Panc1 (cell line): ENCODE results near the gene AK6. TPM values are rescaled to one million over a fixed set of nuclear protein-coding genes. Genes with fewer than 3 reads are reported as not detected.

ENCODE experiments used
- ATAC-seq: fragments of 200-7000 bp; cut with Tn5 transposase; 2 replicates; pipeline ENCODE4 v1.9.1; 2020; ENCODE audit warnings: mild to moderate bottlenecking, moderate library complexity
- BruUV-seq: library from RNA; stranded (reverse); fragments of 400-500 nt; replicated peaks from 2 replicates; lab custom pipeline; 2021; lab: Mats Ljungman, UMichigan
- CTCF ChIA-PET: fragments of 300-600 bp; sonication (Branson Sonifier 250); formaldehyde crosslinking; loops from one replicate; lab custom pipeline; 2022; ENCODE audit warnings: antibody characterized with exemption; lab: Charles Lee
- POLR2A ChIA-PET: fragments of 300-600 bp; sonication (Branson Sonifier 250); formaldehyde crosslinking; loops from one replicate; lab custom pipeline; 2022; ENCODE audit warnings: antibody characterized with exemption; lab: Charles Lee
- DNase-seq: peaks from one replicate; pipeline ENCODE4 v3.0.0-alpha.2; 2010; ENCODE audit warnings: low read depth, low spot score
- H3K27ac ChIP-seq: 2 replicates; pipeline ENCODE4 v1.5.1; 2011; ENCODE audit warnings: mild to moderate bottlenecking, low read length, inconsistent platforms
- H3K27me3 ChIP-seq: fragments of 200-500 bp; sonication (Bioruptor generic); 2 replicates; pipeline ENCODE4 v1.6.0; 2014; ENCODE audit warnings: low read length, inconsistent platforms; ENCODE audit not compliant: control insufficient read depth, insufficient read depth
- H3K36me3 ChIP-seq: fragments of 200-500 bp; sonication (Bioruptor generic); 2 replicates; pipeline ENCODE4 v1.5.1; 2014; ENCODE audit warnings: inconsistent platforms, mild to moderate bottlenecking, low read length, moderate library complexity; ENCODE audit not compliant: control insufficient read depth, insufficient read depth
- H3K4me1 ChIP-seq: 2 replicates; pipeline ENCODE4 v1.5.1; 2011; ENCODE audit warnings: inconsistent platforms, mild to moderate bottlenecking, low read length, moderate library complexity; ENCODE audit not compliant: control insufficient read depth, insufficient read depth
- H3K4me3 ChIP-seq, 2 experiments: 2 replicates each; pipeline ENCODE4 v1.5.1; 2011 to 2012; ENCODE audit warnings: low read depth in 2 of 2, low read length in 2 of 2, mild to moderate bottlenecking in 2 of 2, inconsistent platforms in 1 of 2, moderate library complexity in 1 of 2
- H3K9me3 ChIP-seq: fragments of 200-500 bp; sonication (Bioruptor generic); 2 replicates; pipeline ENCODE4 v1.5.1; 2014; ENCODE audit warnings: low read depth, mild to moderate bottlenecking, inconsistent platforms, low read length, moderate library complexity; ENCODE audit not compliant: control insufficient read depth, insufficient read depth
- CTCF ChIP-seq: fragments of 450-650 bp; IDR thresholded peaks from 2 replicates; pipeline ENCODE4 v1.5.1; 2017; ENCODE audit warnings: mild to moderate bottlenecking
- POLR2AphosphoS5 ChIP-seq: IDR thresholded peaks from 2 replicates; pipeline ENCODE4 v1.6.1; 2012; ENCODE audit warnings: mild to moderate bottlenecking, low read depth, low read length, moderate library complexity
- REST ChIP-seq, 2 experiments: IDR thresholded peaks; 2 replicates each; pipeline ENCODE4 v1.6.1; 2011 to 2012; ENCODE audit warnings: low read depth in 2 of 2, control low read depth in 1 of 2, low read length in 1 of 2, mild to moderate bottlenecking in 1 of 2, moderate library complexity in 1 of 2; ENCODE audit not compliant: insufficient read depth in 1 of 2
- SIN3A ChIP-seq: IDR thresholded peaks from 2 replicates; pipeline ENCODE4 v1.6.1; 2012; ENCODE audit warnings: low read depth, mild to moderate bottlenecking, low read length, moderate library complexity, borderline replicate concordance; ENCODE audit not compliant: insufficient read depth
- TCF7L2 ChIP-seq: IDR thresholded peaks from 2 replicates; pipeline ENCODE4 v1.6.1; 2011; ENCODE audit warnings: mild to moderate bottlenecking, low read depth, low read length, inconsistent platforms
- in situ Hi-C: cut with HindIII; loops from 2 replicates; pipeline ENCODE4 v1.10.0; 2016; ENCODE audit warnings: low sequenced_read_pairs, low pct_unique_long_range_greater_than_20kb
- intact Hi-C: fragments of 100-400 bp; cut with micrococcal nuclease; formaldehyde crosslinking; loops from one replicate; pipeline ENCODE4 v1.10.0; 2022; ENCODE audit not compliant: unreplicated experiment
- total RNA-seq: library from RNA; stranded (reverse); gene quantifications from one replicate; pipeline ENCODE4 v1.2.1, GENCODE V29; 2021; ENCODE audit not compliant: unreplicated experiment

Gene AK6
- total RNA-seq, 1 experiment from 2014 or later, result 61.3 TPM

- Histone ChIP-seq H3K36me3 (peaks cover under 1% of the 10 kb centered on the region), H3K4me1 (peaks cover 9% of the 10 kb centered on the region; the same call in 1 of the 2 replicates), H3K9me3 (no peaks in the 10 kb centered on the region), H3K27ac (peak overlapping the region; percentile 81), H3K27me3 (no peaks in the 10 kb centered on the region), H3K4me3 (peak overlapping the region; percentile 66 to 83)
- no peak for TF ChIP-seq REST (IDR thresholded peaks at IDR 0.05; ENCODE audit: insufficient read depth in 1 of 2, low read depth in 2 of 2, low read length in 1 of 2)
- no peak for TF ChIP-seq TCF7L2
- no peak for TF ChIP-seq SIN3A
- TF ChIP-seq POLR2AphosphoS5, result no peak
- TF ChIP-seq CTCF, result no peak
- in situ Hi-C loops, result no loop called here
- DNase-seq (no peak), ATAC-seq (peak; percentile 1; the same call in 1 of the 2 replicates)
- intact Hi-C loops, result no loop called here
- ChIA-PET CTCF (no interaction called here), POLR2A (no interaction called here)
- no TSS peak for BruUV-seq
Measured at GRCh38 chr5:69415584-69415958, 46.3 kb upstream of the AK6 start.

- peak within 1 kb of the TSS; percentile 81 for H3K27ac ChIP-seq
- BruUV-seq, result no TSS peak
- CTCF ChIA-PET, result no interaction called here
- TF ChIP-seq CTCF (peak; percentile 80), POLR2AphosphoS5 (peak; percentile 65; the same call in 1 of the 2 replicates), TCF7L2 (no peak), REST (IDR thresholded peaks at IDR 0.05; ENCODE audit: insufficient read depth in 1 of 2, low read depth in 2 of 2, low read length in 1 of 2) (no peak), SIN3A (peak; percentile 70; the same call in 1 of the 2 replicates)
- H3K4me3 ChIP-seq, result peak within 1 kb of the TSS; percentile 66 to 83
- H3K9me3 ChIP-seq, result no peaks in the 10 kb centered on the region
- POLR2A ChIA-PET, result no interaction called here
- H3K27me3 ChIP-seq, result no peaks in the 10 kb centered on the region
- in situ Hi-C loops, result no loop called here
- ATAC-seq (peak; percentile 99), DNase-seq (peak; percentile 24)
- peaks cover 4% of the 10 kb centered on the region for H3K36me3 ChIP-seq
- peaks cover 9% of the 10 kb centered on the region; the same call in 1 of the 2 replicates for H3K4me1 ChIP-seq
- intact Hi-C loops, result no loop called here
Measured at GRCh38 chr5:69414885-69415583, 45.7 kb upstream of the AK6 start, which contains the start of gene MARVELD2. MARVELD2 (plus strand) TSS chr5:69415116; CDS start chr5:69419386, 4,270 bp downstream.
